ENCODE data around the gene PHF21A.

DNA sequence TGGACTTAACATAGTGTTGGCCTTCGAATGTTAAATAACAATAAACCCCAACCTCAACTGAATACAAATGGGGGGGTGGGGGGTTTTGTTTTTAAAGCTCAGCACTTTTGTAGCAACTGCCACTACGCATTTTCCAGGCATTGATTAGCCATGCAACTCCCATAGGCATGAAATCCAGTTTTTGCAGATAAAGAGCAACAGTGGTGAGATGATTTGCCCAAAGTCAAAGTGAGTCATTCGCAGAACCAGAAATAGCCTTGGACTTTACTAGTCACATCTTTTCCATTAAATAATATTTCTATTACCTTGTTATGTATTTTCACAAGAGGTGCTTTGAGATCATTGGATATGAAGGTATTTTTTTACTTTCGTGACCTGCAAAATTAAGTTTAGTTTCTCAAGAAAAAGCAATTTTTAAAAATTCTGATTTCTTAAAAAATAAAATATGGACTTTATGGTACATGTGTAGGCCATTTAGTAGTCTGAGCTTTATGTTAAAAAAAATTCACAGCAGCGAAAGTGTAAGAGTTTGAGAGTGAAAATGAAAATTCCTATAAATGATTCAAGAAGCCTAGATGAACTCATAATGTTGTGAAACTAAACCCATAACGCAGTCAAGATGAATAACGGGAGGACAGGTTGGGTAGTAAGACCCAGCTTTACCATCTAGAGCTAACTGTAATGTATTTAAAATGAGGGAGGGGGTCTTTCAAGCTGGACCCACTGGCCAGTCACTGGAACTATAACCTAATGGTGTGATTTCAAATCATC, 1.9 kb upstream of the PHF21A start:
- TF ChIP-seq GATA3 (IDR thresholded peaks at IDR 0.05; ENCODE audit: low read depth, low read length) (no peak), GATA2 (IDR thresholded peaks at IDR 0.05; ENCODE audit: low read depth, low read length) (no peak)
